ENCODE data around the gene C12orf57. TPM values are rescaled to one million over a fixed set of nuclear protein-coding genes. Genes with fewer than 3 reads are reported as not detected.

C12orf57 gene
- total RNA-seq, 1 donor from 2014 or later: 181 TPM

GRCh38 chr12:6980740-6981139 lies 36.9 kb downstream of the C12orf57 start:
- Histone ChIP-seq H3K9me3 (no peaks in the 10 kb centered on the region), H3K27ac (peak overlapping the region; percentile 76), H3K27me3 (ENCODE audit: low read depth) (no peaks in the 10 kb centered on the region), H3K4me1 (peaks cover 29% of the 10 kb centered on the region), H3K36me3 (peaks cover 83% of the 10 kb centered on the region), H3K4me3 (no peak overlapping the region)
- intact Hi-C loops (cut with DNase I): no loop called here
- DNase-seq: no peak
- peak; percentile 57 to 64 for ATAC-seq
- TF ChIP-seq CTCF (IDR thresholded peaks at IDR 0.05): no peak

DNA sequence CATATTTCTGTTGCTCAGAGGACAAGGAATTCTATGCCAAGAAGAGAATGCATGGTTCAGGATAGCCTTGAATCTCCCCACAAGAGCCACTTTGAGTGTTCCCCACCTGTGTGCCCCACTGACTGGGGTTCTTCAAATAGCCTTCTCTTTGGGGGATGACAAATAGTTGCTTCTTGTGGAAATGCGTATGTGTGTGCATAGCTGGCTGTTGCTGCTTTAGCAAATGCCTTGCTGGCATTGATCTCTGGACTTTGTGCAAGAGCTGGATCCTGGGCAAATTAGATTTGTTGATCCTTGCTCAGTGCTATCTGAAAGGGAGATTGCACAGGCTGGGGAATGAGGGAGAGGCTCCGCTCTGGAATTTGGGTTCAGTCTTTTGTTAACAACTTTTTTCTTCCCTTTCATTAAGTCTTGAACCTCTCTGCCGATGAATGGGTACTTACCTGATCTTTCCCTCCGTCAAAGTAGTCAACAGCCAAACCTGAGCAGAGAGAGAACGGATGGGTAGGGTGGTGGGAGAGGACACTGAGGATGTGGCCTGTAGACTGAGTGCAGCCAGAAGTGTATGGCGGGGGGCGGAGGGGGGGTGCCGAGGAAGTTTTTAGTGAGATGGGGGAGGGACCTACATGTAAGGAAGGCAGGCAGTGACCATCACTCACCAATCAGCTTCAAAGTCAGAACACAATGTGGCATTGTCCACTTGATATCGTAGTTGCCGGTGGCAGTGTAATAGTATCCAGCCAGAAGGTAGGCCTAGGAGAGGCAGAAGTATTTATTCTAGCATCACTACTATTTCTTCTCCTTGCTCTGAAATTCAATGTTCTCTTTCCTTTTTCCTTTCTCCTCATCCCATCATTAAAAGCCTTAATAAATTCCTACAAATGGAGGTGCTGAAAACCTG lies 37.6 kb downstream of the C12orf57 start:
- DNase-seq (no peak), ATAC-seq (no peak)
- Histone ChIP-seq H3K4me1 (peaks cover 29% of the 10 kb centered on the region), H3K27me3 (ENCODE audit: low read depth) (no peaks in the 10 kb centered on the region), H3K27ac (peak overlapping the region; percentile 76), H3K9me3 (no peaks in the 10 kb centered on the region), H3K4me3 (no peak overlapping the region), H3K36me3 (peaks cover 83% of the 10 kb centered on the region)
- TF ChIP-seq CTCF (IDR thresholded peaks at IDR 0.05): no peak
- intact Hi-C loops (cut with DNase I): no loop called here

DNA sequence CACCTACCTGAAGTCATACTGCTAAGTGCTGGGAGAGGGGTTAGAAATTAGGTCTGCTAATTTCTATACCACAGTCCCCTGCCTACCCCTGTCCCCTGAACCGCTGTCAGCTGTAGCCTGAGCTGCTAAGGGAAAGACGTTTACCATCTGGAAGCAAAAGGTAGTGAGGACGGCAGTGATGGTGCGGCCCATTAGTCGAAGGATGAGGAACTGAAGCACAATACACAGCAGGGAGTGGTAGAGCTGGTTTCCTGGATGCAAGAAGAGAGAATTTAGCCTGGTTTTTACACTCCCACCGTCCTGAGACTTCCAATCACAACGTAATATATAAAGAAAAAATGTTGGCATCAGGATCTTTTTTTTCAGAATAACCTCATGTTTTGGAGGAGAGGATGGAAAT lies 38.7 kb downstream of the C12orf57 start:
- no peak for DNase-seq
- Histone ChIP-seq H3K4me1 (peaks cover 34% of the 10 kb centered on the region), H3K4me3 (no peak overlapping the region), H3K9me3 (no peaks in the 10 kb centered on the region), H3K27ac (no peak overlapping the region), H3K36me3 (peaks cover 81% of the 10 kb centered on the region), H3K27me3 (ENCODE audit: low read depth) (no peaks in the 10 kb centered on the region)
- no peak for ATAC-seq
- intact Hi-C loops (cut with DNase I): no loop called here
- no peak for TF ChIP-seq CTCF (IDR thresholded peaks at IDR 0.05)

DNA sequence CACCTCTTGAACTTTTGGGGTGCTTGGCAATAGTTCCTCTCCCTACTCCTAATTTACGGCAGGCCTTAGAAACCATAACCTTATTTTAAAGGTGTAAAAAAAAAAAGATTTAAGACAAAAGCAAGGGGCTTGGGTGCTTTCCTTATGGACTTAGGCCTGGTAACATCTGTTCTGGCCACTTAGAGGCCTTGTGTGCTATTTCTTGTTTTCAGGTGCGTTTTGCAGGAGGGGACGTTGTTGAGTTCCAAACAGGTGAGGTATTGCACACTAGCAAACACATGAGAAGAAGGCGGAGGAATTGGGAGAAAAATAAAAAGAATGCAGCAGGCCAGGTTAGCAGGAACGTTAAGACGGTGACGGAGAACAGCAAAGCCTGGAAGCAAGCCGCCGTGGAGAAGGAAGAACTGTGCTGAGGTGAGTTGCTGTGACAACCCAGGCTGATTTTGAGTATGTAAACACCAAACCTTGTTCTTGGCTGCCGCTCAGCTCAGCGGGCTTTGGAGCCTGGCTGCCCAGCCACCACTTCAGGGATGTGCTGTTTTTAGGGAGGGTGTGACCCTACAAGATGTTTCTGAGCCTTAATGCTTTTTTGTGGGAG lies 44.2 kb downstream of the C12orf57 start:
- peaks cover 45% of the 10 kb centered on the region for H3K36me3 ChIP-seq
- intact Hi-C loops (cut with DNase I): no loop called here
- H3K27ac ChIP-seq: peak overlapping the region; percentile 86

More for the DNA sequence above, 44.2 kb downstream of the C12orf57 start:
- peak; percentile 88 for DNase-seq
- Histone ChIP-seq H3K27me3 (ENCODE audit: low read depth) (no peaks in the 10 kb centered on the region), H3K4me1 (peaks cover 10% of the 10 kb centered on the region), H3K4me3 (no peak overlapping the region), H3K9me3 (no peaks in the 10 kb centered on the region)
- peak; percentile 94 to 96 for ATAC-seq
- no peak for TF ChIP-seq CTCF (IDR thresholded peaks at IDR 0.05)

Small RNAs within 50 kb of the gene (microRNA-seq; reads per million reads assigned to microRNA genes)
- gene MIR141 (ENCODE audit: borderline number of aligned reads) (658 reads per million, percentile 77 among the genes with 10 or more reads in this experiment), gene MIR200C (ENCODE audit: borderline number of aligned reads) (10,040 reads per million, percentile 96 among the genes with 10 or more reads in this experiment)

Other genes with a start within 250 kb of the C12orf57 start
- 0.18 TPM for gene PIANP, start 243.2 kb upstream of the C12orf57 start, total RNA-seq
- 55.1 TPM for gene COPS7A, start 220.0 kb upstream of the C12orf57 start, total RNA-seq
- 108 TPM for gene MLF2, start 190.9 kb upstream of the C12orf57 start, total RNA-seq
- 267 TPM for gene PTMS, start 177.7 kb upstream of the C12orf57 start, total RNA-seq
- 2.1 TPM for gene LAG3, start 171.5 kb upstream of the C12orf57 start, total RNA-seq
- gene CD4, start 154.5 kb upstream of the C12orf57 start, total RNA-seq: 80.3 TPM
- 21.5 TPM for gene GPR162, start 122.2 kb upstream of the C12orf57 start, total RNA-seq
- 7.0 TPM for gene P3H3, start 115.6 kb upstream of the C12orf57 start, total RNA-seq
- 1.0 TPM for gene GNB3, start 103.1 kb upstream of the C12orf57 start, total RNA-seq
- gene CDCA3, start 92.7 kb upstream of the C12orf57 start, total RNA-seq: 2.9 TPM
- 58.6 TPM for gene USP5, start 91.9 kb upstream of the C12orf57 start, total RNA-seq
- gene TPI1, start 76.5 kb upstream of the C12orf57 start, total RNA-seq: 278 TPM
- gene SPSB2, start 70.7 kb upstream of the C12orf57 start, total RNA-seq: 25.5 TPM
- 26.6 TPM for gene LRRC23, start 39.2 kb upstream of the C12orf57 start, total RNA-seq
- gene ENO2, start 29.4 kb upstream of the C12orf57 start, total RNA-seq: 41.9 TPM
- gene ATN1, start 16.1 kb upstream of the C12orf57 start, total RNA-seq: 123 TPM
- not detected for gene RNU7-1, start 206 bp upstream of the C12orf57 start, total RNA-seq
- 209 TPM for gene PTPN6, start 7.3 kb downstream of the C12orf57 start, total RNA-seq
- 138 TPM for gene PHB2, start 26.6 kb downstream of the C12orf57 start, total RNA-seq
- gene EMG1, start 26.9 kb downstream of the C12orf57 start, total RNA-seq: 39.6 TPM
- 67.7 TPM for gene LPCAT3, start 74.5 kb downstream of the C12orf57 start, total RNA-seq
- 280 TPM for gene C1S, start 116.7 kb downstream of the C12orf57 start, total RNA-seq
- 373 TPM for gene C1R, start 148.4 kb downstream of the C12orf57 start, total RNA-seq
- 80.5 TPM for gene C1RL, start 165.2 kb downstream of the C12orf57 start, total RNA-seq
- gene RBP5, start 184.9 kb downstream of the C12orf57 start, total RNA-seq: 1.1 TPM
- gene CLSTN3, start 186.3 kb downstream of the C12orf57 start, total RNA-seq: 36.8 TPM
- 47.8 TPM for gene PEX5, start 245.7 kb downstream of the C12orf57 start, total RNA-seq

Data from lower lobe of right lung (tissue), 2 donors.